ENCODE results near the gene IGBP1. TPM values are rescaled to one million over a fixed set of nuclear protein-coding genes. Genes with fewer than 3 reads are reported as not detected.
"Not testable (repeated sequence)": the region's sequence is repeated elsewhere in the genome, so short reads cannot be mapped to it uniquely, and the experiment has no call there.

Gene IGBP1
- total RNA-seq (2014; rRNA removed; shearing (Covaris generic)) = 84.3 and 88.8 TPM in 2 replicates

- DNase-seq (ENCODE audit: low read depth) = peak; percentile 92
Measured at GRCh38 chrX:70133303-70134115, at the start of gene IGBP1. Gene IGBP1 (plus strand): TSS chrX:70133447. CDS start chrX:70133948, 501 bp downstream.

- no peak for DNase-seq (ENCODE audit: low read depth)
Measured at GRCh38 chrX:70084592-70085240, 48.5 kb upstream of the IGBP1 start.

- DNase-seq (ENCODE audit: low read depth) = peak; percentile 11
Measured at GRCh38 chrX:70087857-70088630, 45.2 kb upstream of the IGBP1 start.

GRCh38 chrX:70088751-70089150, 44.5 kb upstream of the IGBP1 start:
- no peak for DNase-seq (ENCODE audit: low read depth)

- peak; percentile 22 for DNase-seq (ENCODE audit: low read depth)
Measured at GRCh38 chrX:70089604-70090297, 43.5 kb upstream of the IGBP1 start.

- no peak for DNase-seq (ENCODE audit: low read depth)
Measured at GRCh38 chrX:70092247-70092646, 41.0 kb upstream of the IGBP1 start.

- DNase-seq (ENCODE audit: low read depth) = no peak
Measured at GRCh38 chrX:70096052-70096451, 37.2 kb upstream of the IGBP1 start.

GRCh38 chrX:70105229-70105628, 28.0 kb upstream of the IGBP1 start:
- DNase-seq (ENCODE audit: low read depth) = no peak

- DNase-seq (ENCODE audit: low read depth) = not testable (repeated sequence)
Measured at GRCh38 chrX:70111436-70112026, 21.7 kb upstream of the IGBP1 start.

- no peak for DNase-seq (ENCODE audit: low read depth)
Measured at GRCh38 chrX:70117738-70118137, 15.5 kb upstream of the IGBP1 start.

- not testable (repeated sequence) for DNase-seq (ENCODE audit: low read depth)
Measured at GRCh38 chrX:70123014-70123413, 10.2 kb upstream of the IGBP1 start.

- no peak for DNase-seq (ENCODE audit: low read depth)
Measured at GRCh38 chrX:70124678-70125077, 8.6 kb upstream of the IGBP1 start.

- no peak for DNase-seq (ENCODE audit: low read depth)
Measured at GRCh38 chrX:70128071-70128470, 5.2 kb upstream of the IGBP1 start.

- peak; percentile 1 for DNase-seq (ENCODE audit: low read depth)
Measured at GRCh38 chrX:70129816-70130215, 3.4 kb upstream of the IGBP1 start.

- DNase-seq (ENCODE audit: low read depth) = peak; percentile 24
Measured at GRCh38 chrX:70132224-70132623, 1.0 kb upstream of the IGBP1 start.

GRCh38 chrX:70132877-70133302, 357 bp upstream of the IGBP1 start:
- DNase-seq (ENCODE audit: low read depth) = no peak

GRCh38 chrX:70134116-70134477, 850 bp downstream of the IGBP1 start:
- peak; percentile 5 for DNase-seq (ENCODE audit: low read depth)

- no peak for DNase-seq (ENCODE audit: low read depth)
Measured at GRCh38 chrX:70138622-70139021, 5.4 kb downstream of the IGBP1 start.

GRCh38 chrX:70139736-70140135, 6.5 kb downstream of the IGBP1 start:
- no peak for DNase-seq (ENCODE audit: low read depth)

- no peak for DNase-seq (ENCODE audit: low read depth)
Measured at GRCh38 chrX:70141373-70141772, 8.1 kb downstream of the IGBP1 start.
